H1 (cell line): Measurements from ENCODE around the gene JPT2. TPM values are rescaled to one million over a fixed set of nuclear protein-coding genes. Genes with fewer than 3 reads are reported as not detected.
A peak's percentile ranks its signal among the peaks of the same experiment; 100 is the strongest.

Experiments used
- CTCF ChIA-PET: fragments of 300-600 bp; sonication (Branson Sonifier 250); formaldehyde crosslinking; loops from one replicate; lab custom pipeline; 2021; ENCODE audit not compliant: partially characterized antibody; lab: Charles Lee
- POLR2A ChIA-PET: fragments of 300-600 bp; sonication (Branson Sonifier 250); formaldehyde crosslinking; loops from one replicate; lab custom pipeline; 2021; ENCODE audit warnings: inconsistent platforms; ENCODE audit not compliant: partially characterized antibody; lab: Charles Lee
- DNase-seq, 2 experiments: peaks; one replicate each; pipeline versions ENCODE4 v3.0.0 to v3.0.0-alpha.2; 2010 to 2022; ENCODE audit warnings: low spot score in 2 of 2, low read depth in 1 of 2, mixed read lengths in 1 of 2
- FAIRE-seq: peaks from 2 replicates; lab custom pipeline; 2011; peaks lifted over from hg19 to GRCh38; lab: Jason Lieb, UNC
- H2AFZ ChIP-seq: 2 replicates; pipeline ENCODE4 v1.8.1; 2012; ENCODE audit warnings: low read length, inconsistent platforms
- H2AK5ac ChIP-seq: 2 replicates; pipeline ENCODE4 v1.6.1; 2013; ENCODE audit warnings: low read depth, low read length
- H2BK120ac ChIP-seq: replicated peaks from 2 replicates; pipeline ENCODE3; 2013; ENCODE audit warnings: low read depth, low read length, inconsistent platforms
- H2BK12ac ChIP-seq: 2 replicates; pipeline ENCODE4 v1.6.1; 2013; ENCODE audit warnings: low read depth, low read length
- H2BK15ac ChIP-seq: 2 replicates; pipeline ENCODE4 v1.6.1; 2013; ENCODE audit warnings: low read length
- H2BK20ac ChIP-seq: 2 replicates; pipeline ENCODE4 v1.6.1; 2013; ENCODE audit warnings: low read length
- H2BK5ac ChIP-seq: 2 replicates; pipeline ENCODE4 v1.6.1; 2013; ENCODE audit warnings: low read depth, low read length
- H3K14ac ChIP-seq: 2 replicates; pipeline ENCODE4 v1.6.1; 2013; ENCODE audit warnings: inconsistent platforms; ENCODE audit not compliant: insufficient read length
- H3K18ac ChIP-seq: 2 replicates; pipeline ENCODE4 v1.6.1; 2013; ENCODE audit warnings: low read length; ENCODE audit errors: extremely low read depth
- H3K23ac ChIP-seq: 2 replicates; pipeline ENCODE4 v1.6.1; 2013; ENCODE audit warnings: inconsistent platforms; ENCODE audit not compliant: insufficient read length
- H3K23me2 ChIP-seq: 2 replicates; pipeline ENCODE4 v1.6.1; 2013; ENCODE audit warnings: low read depth, low read length
- H3K27ac ChIP-seq: 2 replicates; pipeline ENCODE4 v1.6.1; 2011; ENCODE audit warnings: low read depth, low read length, inconsistent platforms
- H3K27me3 ChIP-seq, 4 experiments: replicated peaks in 1 of 4; 1 replicate in 1 of 4; 2 replicates in 3 of 4; pipeline versions ENCODE4 v1.6.1 to v1.8.1; 2011 to 2013; ENCODE audit warnings: low read length in 3 of 4, mild to moderate bottlenecking in 3 of 4, inconsistent platforms in 2 of 4, mixed read lengths in 2 of 4, moderate library complexity in 1 of 4; ENCODE audit not compliant: control insufficient read depth in 3 of 4, insufficient read depth in 3 of 4; ENCODE audit errors: extremely low read depth in 1 of 4
- H3K36me3 ChIP-seq, 4 experiments: 2 replicates each; pipeline versions ENCODE4 v1.6.1 to v1.8.1; 2011 to 2013; ENCODE audit warnings: mild to moderate bottlenecking in 4 of 4, low read length in 3 of 4, moderate library complexity in 2 of 4, control low read depth in 1 of 4, inconsistent platforms in 1 of 4; ENCODE audit not compliant: insufficient read depth in 4 of 4, control insufficient read depth in 2 of 4
- H3K4ac ChIP-seq: replicated peaks from 2 replicates; pipeline ENCODE3; 2013; ENCODE audit warnings: low read length, low read depth, mixed read lengths, inconsistent platforms; ENCODE audit not compliant: insufficient read length
- H3K4me1 ChIP-seq, 4 experiments: replicated peaks in 1 of 4; 1 replicate in 1 of 4; 2 replicates in 3 of 4; pipeline versions ENCODE4 v1.6.1 to v1.8.1; 2011 to 2013; ENCODE audit warnings: low read length in 3 of 4, inconsistent platforms in 2 of 4, mixed read lengths in 1 of 4; ENCODE audit not compliant: insufficient read depth in 4 of 4, control insufficient read depth in 3 of 4
- H3K4me2 ChIP-seq, 2 experiments: 2 replicates each; pipeline versions ENCODE4 v1.6.1 to v1.8.1; 2011 to 2013; ENCODE audit warnings: low read depth in 2 of 2, low read length in 2 of 2, control low read depth in 1 of 2, inconsistent platforms in 1 of 2, mild to moderate bottlenecking in 1 of 2; ENCODE audit not compliant: insufficient read depth in 1 of 2
- H3K4me3 ChIP-seq, 4 experiments: fragments of 200-600, 300-600 bp in 1 of 4; sonication (generic), shearing (Covaris generic), sonication (Bioruptor Twin) in 1 of 4; 2 replicates each; pipeline versions ENCODE4 v1.5.1 to v1.8.1; 2011 to 2016; ENCODE audit warnings: low read length in 4 of 4, low read depth in 3 of 4, control low read depth in 2 of 4, inconsistent platforms in 2 of 4, mild to moderate bottlenecking in 2 of 4, mixed read lengths in 1 of 4, moderate library complexity in 1 of 4; ENCODE audit not compliant: insufficient read depth in 2 of 4; ENCODE audit errors: extremely low read depth in 1 of 4
- H3K56ac ChIP-seq: replicated peaks from 2 replicates; pipeline ENCODE3; 2013; ENCODE audit warnings: low read depth, mild to moderate bottlenecking, mixed read lengths, low read length, inconsistent platforms; ENCODE audit not compliant: insufficient read length
- H3K79me1 ChIP-seq: 2 replicates; pipeline ENCODE4 v1.6.1; 2013; ENCODE audit warnings: low read depth, low read length, control low read depth
- H3K79me2 ChIP-seq, 2 experiments: 2 replicates each; pipeline versions ENCODE4 v1.6.1 to v1.8.1; 2012 to 2013; ENCODE audit warnings: low read length in 2 of 2, mild to moderate bottlenecking in 2 of 2, inconsistent platforms in 1 of 2; ENCODE audit not compliant: insufficient read depth in 2 of 2, control insufficient read depth in 1 of 2
- H3K9ac ChIP-seq, 4 experiments: replicated peaks in 1 of 4; 1 replicate in 1 of 4; 2 replicates in 3 of 4; pipeline versions ENCODE4 v1.6.1 to v1.8.1; 2011 to 2013; ENCODE audit warnings: low read depth in 3 of 4, low read length in 3 of 4, control low read depth in 2 of 4, mild to moderate bottlenecking in 2 of 4, moderate library complexity in 2 of 4, inconsistent platforms in 1 of 4; ENCODE audit errors: extremely low read depth in 1 of 4
- H3K9me3 ChIP-seq, 2 experiments: 2 replicates each; pipeline versions ENCODE4 v1.6.1 to v1.8.1; 2012 to 2013; ENCODE audit warnings: mild to moderate bottlenecking in 2 of 2, moderate library complexity in 2 of 2, control low read depth in 1 of 2, inconsistent platforms in 1 of 2, low read depth in 1 of 2, low read length in 1 of 2, mixed read lengths in 1 of 2; ENCODE audit not compliant: insufficient read depth in 2 of 2
- H4K20me1 ChIP-seq, 2 experiments: replicated peaks in 1 of 2; 2 replicates each; pipeline versions ENCODE3 to v1.8.1; 2011 to 2013; ENCODE audit warnings: inconsistent platforms in 2 of 2, low read length in 2 of 2, mild to moderate bottlenecking in 1 of 2; ENCODE audit not compliant: insufficient read depth in 2 of 2, control insufficient read depth in 1 of 2
- H4K5ac ChIP-seq: 2 replicates; pipeline ENCODE4 v1.6.1; 2013; ENCODE audit warnings: low read length, low read depth, mixed read lengths, inconsistent platforms; ENCODE audit not compliant: insufficient read length
- H4K8ac ChIP-seq: 2 replicates; pipeline ENCODE4 v1.8.0; 2013; ENCODE audit warnings: mild to moderate bottlenecking, moderate library complexity, low read length, inconsistent platforms; ENCODE audit not compliant: insufficient read depth; ENCODE audit errors: extremely low read depth
- H4K91ac ChIP-seq: replicated peaks from 2 replicates; pipeline ENCODE3; 2013; ENCODE audit warnings: low read length, mixed read lengths, inconsistent platforms; ENCODE audit not compliant: insufficient read length
- ASH2L ChIP-seq: fragments of 200-600, 300-600 bp; sonication (generic); IDR thresholded peaks from one replicate; pipeline ENCODE4 v1.7.1; 2017; ENCODE audit warnings: low read length
- BCL11A ChIP-seq, 2 experiments: IDR thresholded peaks; one replicate each; pipeline ENCODE4 v1.6.1; 2011; ENCODE audit warnings: low read depth in 2 of 2, low read length in 2 of 2, mild to moderate bottlenecking in 2 of 2
- BRCA1 ChIP-seq: IDR thresholded peaks from 2 replicates; pipeline ENCODE4 v1.6.1; 2012; ENCODE audit warnings: low read depth, low read length, improper control_type of control experiment
- CHD1 ChIP-seq: IDR thresholded peaks from 2 replicates; pipeline ENCODE4 v1.6.1; 2012; ENCODE audit warnings: low read depth, low read length, improper control_type of control experiment
- CTCF ChIP-seq, 3 experiments: IDR thresholded peaks; 1 replicate in 2 of 3; 2 replicates in 1 of 3; pipeline versions ENCODE4 v1.5.1 to v1.6.1; 2011; ENCODE audit warnings: low read length in 3 of 3, mild to moderate bottlenecking in 3 of 3, inconsistent platforms in 2 of 3, low read depth in 1 of 3, moderate library complexity in 1 of 3; ENCODE audit not compliant: insufficient read depth in 1 of 3; ENCODE audit errors: control extremely low read depth in 1 of 3
- E2F6 ChIP-seq: IDR thresholded peaks from 2 replicates; pipeline ENCODE4 v1.6.1; 2012; ENCODE audit warnings: inconsistent platforms
- FOSL1 ChIP-seq: IDR thresholded peaks from 2 replicates; pipeline ENCODE4 v1.6.1; 2011; ENCODE audit warnings: mild to moderate bottlenecking, low read depth, low read length, moderate library complexity; ENCODE audit not compliant: insufficient read depth
- POLR2A ChIP-seq, 2 experiments: IDR thresholded peaks; 1 replicate in 1 of 2; 2 replicates in 1 of 2; pipeline ENCODE4 v1.6.1; 2011; ENCODE audit warnings: low read depth in 2 of 2, low read length in 2 of 2, mild to moderate bottlenecking in 2 of 2; ENCODE audit errors: control extremely low read depth in 1 of 2
- SIN3A ChIP-seq, 2 experiments: IDR thresholded peaks in 1 of 2; conservative IDR thresholded peaks in 1 of 2; 2 replicates each; pipeline ENCODE4 v1.6.1; 2011 to 2012; ENCODE audit warnings: low read length in 2 of 2, improper control_type of control experiment in 1 of 2, low read depth in 1 of 2, mild to moderate bottlenecking in 1 of 2
- WGBS, 2 experiments: shearing (Covaris generic) in 1 of 2; methylation state at CpG; one replicate each; pipeline versions ENCODE4 v1.1.6 to v1.1.7; 2013 to 2015; ENCODE audit warnings: low lambda C conversion rate in 2 of 2, mixed read lengths in 2 of 2, inconsistent platforms in 1 of 2, low coverage in 1 of 2, missing lambda C conversion rate in 1 of 2; ENCODE audit not compliant: insufficient replicate concordance in 2 of 2, insufficient coverage in 1 of 2, insufficient read length in 1 of 2; ENCODE audit errors: extremely low coverage in 1 of 2, missing lambda C conversion rate in 1 of 2; 5-methylcytosine and 5-hydroxymethylcytosine counted together
- polyA plus RNA-seq, 7 experiments: library from polyadenylated mRNA; depleted of rRNA in 3 of 7; stranded (reverse) in 5 of 7; unstranded in 2 of 7; fragments of >200 nt in 5 of 7; fragments of 200-250 nt in 2 of 7; gene quantifications; 1 replicate in 5 of 7; 2 replicates in 1 of 7; 4 replicates in 1 of 7; pipeline versions ENCODE4 v1.2.1 to v1.2.3, GENCODE V29; 2011 to 2013; ENCODE audit warnings: missing spikeins in 2 of 7, mixed read lengths in 2 of 7
- total RNA-seq: library from RNA; stranded (reverse); fragmentation: NEBNext Ultra II Directional; extraction: Animal tissue kit (Norgen Biotek cat#: 25700); gene quantifications from 2 replicates; pipeline ENCODE4 v1.2.1, GENCODE V29; 2021

JPT2 gene
- total and polyA plus RNA-seq, 2 of the 8 experiments (the other 6 are each of a cell fraction or from before 2014, with no cell fraction given): 67.6 to 197 TPM

- Histone ChIP-seq H3K9ac (no peak overlapping the region), H3K79me1 (peaks cover 14% of the 10 kb centered on the region), H3K23me2 (peaks cover 11% of the 10 kb centered on the region), H4K91ac (no peak overlapping the region), H2AFZ (no peak overlapping the region), H2AK5ac (no peak overlapping the region), H3K4me2 (peak overlapping the region in 1 of 2 experiments; percentile 68; a peak in 1 of 4 replicates), H3K79me2 (peaks cover 3 to 50% of the 10 kb centered on the region in 2 experiments), H3K56ac (no peak overlapping the region), H3K27me3 (no peaks in the 10 kb centered on the region), H3K4ac (no peak overlapping the region), H4K5ac (no peak overlapping the region), H3K9me3 (no peaks in the 10 kb centered on the region), H2BK15ac (no peak overlapping the region), H3K23ac (no peak overlapping the region), H2BK12ac (no peak overlapping the region), H3K27ac (no peak overlapping the region), H2BK20ac (no peak overlapping the region), H3K18ac (no peak overlapping the region), H2BK120ac (no peak overlapping the region), H4K20me1 (peaks cover 17 to 25% of the 10 kb centered on the region in 2 experiments), H3K4me1 (peaks cover 2 to 20% (median 6%) of the 10 kb centered on the region in 4 experiments), H2BK5ac (no peak overlapping the region), H3K14ac (no peak overlapping the region), H3K36me3 (no peaks in the 10 kb centered on the region; a peak in 1 of 8 replicates), H4K8ac (no peak overlapping the region), H3K4me3 (no peak overlapping the region)
- DNase-seq (no peak), FAIRE-seq (no peak)
- POLR2A ChIA-PET: interaction anchor here (1.1 to 3.9 kb wide), 6 partner anchors 10 to 198 kb away, joined by 3 to 35 read pairs (median 4); partner anchors contain the start of genes EME2, MRPS34 and NME3
- WGBS, 2 experiments: 92% methylated on average over 18 of the region's 18 CpGs; no CpG with 5 or more reads in 1 of the 2 experiments
- CTCF ChIA-PET: interaction anchor here (0.6 to 2.4 kb wide), 6 partner anchors 8 to 86 kb away, joined by 3 to 8 read pairs (median 4); no protein-coding TSS in a partner anchor
- TF ChIP-seq BCL11A (IDR thresholded peaks at IDR 0.05; ENCODE audit: low read depth in 2 of 2, low read length in 2 of 2): no peak
- TF ChIP-seq FOSL1: no peak
- TF ChIP-seq CTCF (IDR thresholded peaks at IDR 0.05; ENCODE audit: control extremely low read depth in 1 of 3, insufficient read depth in 1 of 3, low read depth in 1 of 3, low read length in 3 of 3): no peak
- no peak for TF ChIP-seq BRCA1
- TF ChIP-seq E2F6: no peak
- TF ChIP-seq CHD1: no peak
- no peak for TF ChIP-seq POLR2A (IDR thresholded peaks at IDR 0.05; ENCODE audit: control extremely low read depth in 1 of 2, low read depth in 2 of 2, low read length in 2 of 2)
- TF ChIP-seq ASH2L: no peak
- no peak for TF ChIP-seq SIN3A (conservative IDR thresholded peaks at IDR 0.05 in 1 of 2, IDR thresholded peaks at IDR 0.05 in 1 of 2; ENCODE audit: low read depth in 1 of 2, low read length in 2 of 2)
These were observed 30.1 kb downstream of the JPT2 start for GRCh38 chr16:1708083-1708767.
